Neural crest cell (in vitro differentiated cells): ENCODE data around the gene PPM1B. TPM values are rescaled to one million over a fixed set of nuclear protein-coding genes. Genes with fewer than 3 reads are reported as not detected.

ENCODE experiments used
- DNase-seq: peaks from one replicate; pipeline ENCODE4 v3.0.0; 2021; ENCODE audit warnings: low read depth, mixed read lengths, low spot score
- H3K27ac Mint-ChIP-seq: one replicate; pipeline ENCODE4 v1.8.0; 2021; ENCODE audit warnings: mild to moderate bottlenecking, mixed read lengths; ENCODE audit not compliant: unreplicated experiment
- H3K27me3 Mint-ChIP-seq: 2 replicates; pipeline ENCODE4 v1.8.0; 2021; ENCODE audit warnings: low read depth, mild to moderate bottlenecking, mixed read lengths
- H3K36me3 Mint-ChIP-seq: 2 replicates; pipeline ENCODE4 v1.8.0; 2021; ENCODE audit warnings: low read depth, mild to moderate bottlenecking, mixed read lengths
- H3K4me1 Mint-ChIP-seq: 2 replicates; pipeline ENCODE4 v1.8.0; 2021; ENCODE audit warnings: mixed read lengths
- H3K4me3 Mint-ChIP-seq: one replicate; pipeline ENCODE4 v1.8.0; 2021; ENCODE audit warnings: mild to moderate bottlenecking, mixed read lengths
- H3K9me3 Mint-ChIP-seq: 2 replicates; pipeline ENCODE4 v1.8.0; 2021; ENCODE audit warnings: mixed read lengths
- total RNA-seq: library from RNA; stranded (reverse); gene quantifications from 2 replicates; pipeline ENCODE4 v1.2.1, GENCODE V29; 2021
- TF ChIP-seq, protein P1 (sequence below): fragments of 200-600 bp; sonication (generic); conservative IDR thresholded peaks from 2 replicates; pipeline ENCODE4 v1.5.0; 2021; ENCODE audit warnings: antibody characterized with exemption, mild to moderate bottlenecking

PPM1B gene
- total RNA-seq, 1 donor from 2014 or later = 37.4 TPM

DNA sequence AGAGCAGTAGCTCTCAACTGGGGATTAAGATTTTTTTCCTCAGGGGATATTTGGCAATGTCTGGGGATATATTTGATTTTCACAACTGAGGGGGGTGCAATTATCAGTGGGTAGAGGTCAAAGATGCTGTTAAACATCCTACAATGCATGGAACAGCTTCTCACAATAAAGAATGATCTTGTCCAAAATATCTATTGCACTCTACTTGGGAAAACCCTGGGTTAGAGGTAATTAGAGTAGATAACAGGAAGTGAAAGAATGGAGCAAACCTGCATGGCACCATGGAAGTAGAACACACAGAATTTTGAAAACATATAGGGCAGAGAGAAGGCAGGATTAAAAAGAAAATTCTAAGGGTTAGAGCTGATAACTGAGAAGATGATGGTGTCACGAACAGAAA lies 26.4 kb upstream of the PPM1B start:
- TF ChIP-seq, protein P1, sequence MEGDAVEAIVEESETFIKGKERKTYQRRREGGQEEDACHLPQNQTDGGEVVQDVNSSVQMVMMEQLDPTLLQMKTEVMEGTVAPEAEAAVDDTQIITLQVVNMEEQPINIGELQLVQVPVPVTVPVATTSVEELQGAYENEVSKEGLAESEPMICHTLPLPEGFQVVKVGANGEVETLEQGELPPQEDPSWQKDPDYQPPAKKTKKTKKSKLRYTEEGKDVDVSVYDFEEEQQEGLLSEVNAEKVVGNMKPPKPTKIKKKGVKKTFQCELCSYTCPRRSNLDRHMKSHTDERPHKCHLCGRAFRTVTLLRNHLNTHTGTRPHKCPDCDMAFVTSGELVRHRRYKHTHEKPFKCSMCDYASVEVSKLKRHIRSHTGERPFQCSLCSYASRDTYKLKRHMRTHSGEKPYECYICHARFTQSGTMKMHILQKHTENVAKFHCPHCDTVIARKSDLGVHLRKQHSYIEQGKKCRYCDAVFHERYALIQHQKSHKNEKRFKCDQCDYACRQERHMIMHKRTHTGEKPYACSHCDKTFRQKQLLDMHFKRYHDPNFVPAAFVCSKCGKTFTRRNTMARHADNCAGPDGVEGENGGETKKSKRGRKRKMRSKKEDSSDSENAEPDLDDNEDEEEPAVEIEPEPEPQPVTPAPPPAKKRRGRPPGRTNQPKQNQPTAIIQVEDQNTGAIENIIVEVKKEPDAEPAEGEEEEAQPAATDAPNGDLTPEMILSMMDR = no peak
- H3K27me3 Mint-ChIP-seq = peaks cover 2% of the 10 kb centered on the region
- no peaks in the 10 kb centered on the region for H3K36me3 Mint-ChIP-seq
- H3K4me3 Mint-ChIP-seq = no peak overlapping the region
- no peak for DNase-seq
- no peak overlapping the region for H3K27ac Mint-ChIP-seq
- no peaks in the 10 kb centered on the region for H3K4me1 Mint-ChIP-seq
- peaks cover 3% of the 10 kb centered on the region for H3K9me3 Mint-ChIP-seq

DNA sequence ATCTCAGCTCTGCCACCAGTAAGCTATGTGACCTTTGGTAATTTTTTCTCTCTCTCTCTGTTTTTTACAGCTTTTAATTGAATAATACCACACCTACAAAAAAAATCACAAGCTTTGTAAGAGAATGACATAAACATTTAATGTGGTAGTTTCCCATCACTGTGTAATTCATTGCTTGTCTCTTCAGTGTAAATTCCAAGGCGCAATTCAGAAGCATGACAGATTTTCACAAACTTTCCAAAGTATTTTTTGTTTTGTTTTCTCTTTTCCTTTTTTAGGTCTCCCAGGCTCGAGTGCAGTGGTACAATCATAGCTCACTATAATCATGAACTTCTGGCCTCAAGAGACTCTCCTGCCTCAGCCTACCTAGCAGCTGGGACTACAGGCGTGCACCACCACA lies 25.0 kb upstream of the PPM1B start:
- Mint-ChIP-seq H3K27me3 (peaks cover 2% of the 10 kb centered on the region), H3K9me3 (peaks cover 3% of the 10 kb centered on the region), H3K36me3 (no peaks in the 10 kb centered on the region), H3K27ac (no peak overlapping the region), H3K4me3 (no peak overlapping the region), H3K4me1 (no peaks in the 10 kb centered on the region)
- TF ChIP-seq, protein P1 = no peak
- DNase-seq = no peak

DNA sequence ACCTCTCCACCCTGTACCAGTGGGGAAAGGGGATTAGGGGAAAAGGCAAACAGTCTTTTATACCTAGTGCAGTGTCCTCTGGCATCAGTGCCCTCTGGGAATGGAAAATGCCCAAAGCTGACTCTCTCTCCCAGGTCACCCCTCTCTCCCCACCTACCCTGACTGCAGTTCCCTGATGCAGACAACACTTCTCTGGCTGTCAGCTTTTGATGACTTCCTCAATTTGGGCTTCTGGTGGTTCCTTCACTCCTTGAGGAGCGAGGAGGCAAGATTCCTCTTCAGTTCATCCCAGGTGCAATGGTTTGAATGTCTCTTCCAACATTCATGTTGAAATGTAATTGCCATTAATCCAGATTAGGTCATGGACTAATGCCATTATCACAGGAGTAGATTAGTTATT lies 19.7 kb upstream of the PPM1B start:
- Mint-ChIP-seq H3K27me3 (peaks cover 8% of the 10 kb centered on the region), H3K9me3 (no peaks in the 10 kb centered on the region), H3K4me1 (no peaks in the 10 kb centered on the region), H3K36me3 (no peaks in the 10 kb centered on the region), H3K27ac (no peak overlapping the region), H3K4me3 (no peak overlapping the region)
- DNase-seq = no peak
- TF ChIP-seq, protein P1 = no peak

DNA sequence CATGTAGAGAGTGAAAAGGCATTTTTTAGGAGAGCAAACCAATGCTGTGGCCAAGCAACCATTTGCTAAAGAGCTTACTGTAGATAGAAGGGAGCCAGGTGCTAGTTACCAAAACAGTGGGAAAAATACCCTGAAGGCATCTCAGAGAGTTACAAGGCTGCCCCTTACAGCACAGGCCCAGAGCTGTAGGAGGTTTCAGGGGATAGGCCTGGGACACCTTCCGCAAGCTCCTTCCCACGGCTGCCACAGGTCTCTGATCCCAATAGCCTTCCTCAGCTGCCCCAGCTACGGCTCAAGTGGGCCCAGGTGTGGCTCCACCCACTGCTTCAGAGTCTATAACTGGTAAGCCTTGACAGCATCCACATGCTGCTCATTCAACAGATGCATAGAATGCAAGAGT lies 18.2 kb upstream of the PPM1B start:
- Mint-ChIP-seq H3K27ac (no peak overlapping the region), H3K27me3 (peaks cover 8% of the 10 kb centered on the region), H3K9me3 (no peaks in the 10 kb centered on the region), H3K36me3 (no peaks in the 10 kb centered on the region), H3K4me3 (no peak overlapping the region), H3K4me1 (no peaks in the 10 kb centered on the region)
- no peak for DNase-seq
- TF ChIP-seq, protein P1 = no peak

DNA sequence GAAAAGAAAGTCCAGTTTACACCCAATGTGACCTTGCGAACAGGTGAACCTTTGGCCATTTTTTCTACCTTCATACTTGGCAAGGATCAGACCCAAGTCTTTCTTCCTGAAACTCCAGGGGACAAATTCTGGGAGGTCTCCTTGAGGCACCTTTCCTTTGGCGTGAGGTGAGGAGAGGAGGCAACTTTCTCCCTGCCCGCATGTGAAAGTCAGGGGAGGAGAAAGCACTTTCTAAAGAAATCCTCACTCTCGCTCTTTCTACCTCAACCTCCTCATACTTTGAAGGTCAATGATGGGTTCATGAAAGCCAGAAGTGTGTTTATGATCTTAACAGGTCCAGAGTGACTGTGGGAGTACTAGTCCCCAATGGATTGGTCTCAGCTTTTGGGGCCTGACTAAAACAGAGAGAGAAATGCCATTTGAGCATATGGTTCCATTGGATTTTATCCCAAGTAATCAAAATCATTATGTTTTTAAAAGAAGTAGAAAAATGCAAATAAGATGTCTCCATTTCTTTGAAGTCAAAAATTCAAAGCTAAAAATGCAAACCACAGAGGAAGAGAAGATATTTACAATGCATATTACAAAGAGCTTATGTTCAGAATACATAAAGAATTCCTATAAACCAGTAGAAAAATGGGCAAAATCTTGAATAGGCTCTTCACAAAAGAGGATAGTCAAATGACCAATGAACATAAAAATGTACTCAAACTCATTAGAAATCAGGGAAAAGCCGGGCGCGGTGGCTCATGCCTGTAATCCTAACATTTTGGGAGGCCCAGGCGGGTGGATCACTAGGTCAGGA lies 15.6 kb upstream of the PPM1B start:
- TF ChIP-seq, protein P1 = no peak
- Mint-ChIP-seq H3K36me3 (no peaks in the 10 kb centered on the region), H3K4me1 (no peaks in the 10 kb centered on the region), H3K9me3 (no peaks in the 10 kb centered on the region), H3K27ac (no peak overlapping the region), H3K27me3 (peaks cover 8% of the 10 kb centered on the region), H3K4me3 (no peak overlapping the region)
- DNase-seq = no peak
